ENCODE data around the gene CEP41.
"Not testable (repeated sequence)": the region's sequence is repeated elsewhere in the genome, so short reads cannot be mapped to it uniquely, and the experiment has no call there.

The CEP41 gene

GRCh38 chr7:130458257-130458656 lies 17.4 kb upstream of the CEP41 start:
- peak; percentile 14 for DNase-seq

DNA sequence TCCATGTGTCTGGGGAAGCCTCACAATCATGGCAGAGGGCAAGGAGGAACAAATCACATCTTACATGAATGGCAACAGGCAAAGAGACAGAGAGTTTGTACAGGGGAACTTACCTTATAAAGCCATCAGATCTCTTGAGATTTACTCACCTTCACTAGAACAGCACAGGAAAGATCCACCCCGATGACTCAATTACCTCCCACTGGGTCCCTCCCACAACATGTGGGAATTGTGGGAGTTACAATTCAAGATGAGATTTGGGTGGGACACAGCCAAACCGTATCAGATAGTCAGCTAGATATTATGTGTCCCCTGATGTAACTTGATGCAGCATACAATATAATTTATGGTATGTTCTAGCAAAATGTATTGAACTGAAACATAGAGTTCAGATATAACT lies 14.1 kb upstream of the CEP41 start:
- no peak for DNase-seq

- no peak for DNase-seq
Measured at GRCh38 chr7:130452951-130453350, 12.1 kb upstream of the CEP41 start.

DNA sequence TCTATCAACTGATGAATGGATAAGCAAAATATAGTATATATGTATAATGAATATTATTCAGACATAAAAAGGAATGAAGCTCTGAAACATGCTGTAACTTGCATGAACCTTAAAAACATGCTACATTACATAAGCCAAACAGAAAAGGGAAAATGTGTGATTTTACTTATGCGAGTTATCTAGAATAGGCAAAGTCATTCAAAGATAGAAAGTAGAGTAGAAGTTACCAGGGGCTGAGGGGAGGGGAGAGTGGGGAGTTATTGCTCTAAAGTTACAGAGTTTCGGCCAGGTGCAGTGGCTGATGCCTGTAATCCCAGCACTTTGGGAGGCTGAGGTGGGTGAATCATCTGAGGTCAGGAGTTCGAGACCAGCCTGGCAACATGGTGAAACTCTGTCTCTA lies 10.5 kb upstream of the CEP41 start:
- DNase-seq = not testable (repeated sequence)

- DNase-seq = peak; percentile 54
Measured at GRCh38 chr7:130446259-130446658, 5.4 kb upstream of the CEP41 start.

DNA sequence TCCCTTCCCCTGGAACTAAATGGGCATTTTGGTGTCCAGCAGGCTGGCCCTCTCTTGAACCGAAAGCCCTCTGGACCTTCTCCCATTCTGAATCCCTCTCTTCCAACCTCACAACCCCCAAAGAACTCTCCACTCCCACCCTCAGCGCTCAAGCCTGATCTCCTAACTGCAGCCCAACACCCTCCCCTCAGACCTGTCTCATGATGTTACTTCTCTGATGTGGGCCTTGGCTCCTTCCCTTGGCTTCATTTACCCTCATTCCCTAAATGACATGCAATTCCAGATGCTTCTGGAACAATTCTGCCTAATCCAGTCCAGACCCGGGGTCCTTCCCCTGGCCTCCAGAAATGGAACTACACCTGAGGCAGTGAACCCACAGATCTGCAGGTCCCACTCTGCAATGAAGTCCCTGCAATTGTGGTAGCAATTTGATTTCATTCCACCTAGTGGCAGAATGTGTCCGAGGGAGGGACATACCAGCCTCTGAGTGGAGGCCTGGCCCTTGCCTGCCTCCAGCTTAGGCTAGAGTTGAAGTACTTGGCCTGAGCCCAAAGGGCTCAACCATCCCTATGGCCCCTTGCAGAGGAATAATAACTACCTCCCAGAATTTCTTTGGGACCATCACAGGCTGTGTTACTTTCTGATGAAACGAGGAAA lies 4.1 kb upstream of the CEP41 start:
- DNase-seq = no peak

DNA sequence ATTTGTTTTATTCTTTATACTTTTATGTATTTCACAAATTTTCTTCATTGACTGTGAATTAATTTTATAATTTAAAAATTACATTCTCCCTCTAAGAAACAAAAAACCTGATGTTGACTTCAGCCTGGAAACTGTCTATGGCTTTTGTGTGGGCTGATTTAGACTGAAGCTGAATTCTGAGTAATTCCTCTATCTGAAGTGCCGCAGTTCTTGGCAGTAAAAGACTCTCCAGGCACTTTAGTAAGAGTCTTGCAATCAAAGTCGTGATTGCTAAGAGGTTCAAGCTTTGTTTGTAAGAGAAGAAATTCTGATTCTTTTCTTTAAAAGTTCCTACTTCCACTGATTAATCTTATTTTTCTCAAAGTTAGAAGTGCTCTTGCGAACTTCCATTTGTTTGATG lies 3.4 kb upstream of the CEP41 start:
- no peak for DNase-seq

DNA sequence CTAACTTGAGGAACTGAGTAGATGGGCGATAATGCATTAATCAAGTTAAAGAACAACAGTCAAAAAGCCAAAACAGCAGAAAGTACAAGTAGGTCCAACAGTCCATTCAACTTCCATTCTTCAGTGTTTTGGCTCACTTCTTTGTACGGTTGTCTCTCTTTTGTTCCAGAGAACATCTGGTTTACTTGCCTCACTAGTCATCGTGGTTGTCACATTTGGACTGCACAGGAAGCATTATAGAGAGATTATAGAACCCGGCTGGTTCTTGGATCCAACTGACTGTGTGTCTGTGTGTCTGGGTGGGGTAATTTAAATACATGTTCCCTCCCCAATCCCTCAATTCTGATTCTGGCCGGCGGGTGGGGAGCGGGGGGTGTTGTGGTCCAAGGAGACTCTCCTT lies 1.8 kb upstream of the CEP41 start:
- DNase-seq = no peak

DNA sequence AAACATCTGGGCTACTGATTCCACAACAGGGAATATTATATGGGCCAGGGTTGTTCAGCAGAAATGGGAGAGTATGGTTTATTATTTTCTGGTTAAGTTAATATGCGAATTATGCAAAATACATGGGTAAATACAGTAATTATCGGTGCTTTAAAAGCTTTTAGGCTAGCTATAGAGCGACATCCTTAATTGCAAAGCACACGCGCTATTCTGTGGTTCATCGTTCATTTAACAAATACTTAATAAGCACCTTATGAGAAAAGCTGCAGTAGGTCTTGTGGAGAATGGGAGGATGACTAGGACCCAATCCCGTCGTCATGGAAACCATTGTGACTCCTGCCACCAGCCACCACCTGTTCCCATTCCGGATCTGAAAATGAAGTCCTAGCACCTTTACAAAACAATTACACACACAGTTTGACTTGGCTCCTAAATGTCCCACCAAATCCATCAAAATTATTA lies 623 bp upstream of the CEP41 start:
- DNase-seq = no peak

DNA sequence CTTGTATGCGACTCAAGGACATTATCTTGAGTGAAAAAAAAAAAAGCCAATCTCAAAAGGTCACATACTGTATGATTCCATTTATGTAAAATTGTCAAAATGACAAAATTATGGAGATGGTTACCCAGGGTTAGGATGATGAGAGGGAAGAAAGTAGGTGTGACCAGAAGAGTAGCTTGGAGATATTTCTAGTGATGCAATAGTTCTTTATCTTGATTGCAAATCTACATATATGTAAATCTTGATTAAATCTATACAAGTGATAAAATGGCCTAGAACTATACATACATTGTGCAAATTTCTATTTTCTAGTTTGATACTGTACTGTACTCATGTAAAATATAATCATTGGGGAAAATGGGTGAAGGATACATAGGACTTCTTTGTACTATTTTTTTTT lies 4.6 kb downstream of the CEP41 start:
- DNase-seq = no peak

DNA sequence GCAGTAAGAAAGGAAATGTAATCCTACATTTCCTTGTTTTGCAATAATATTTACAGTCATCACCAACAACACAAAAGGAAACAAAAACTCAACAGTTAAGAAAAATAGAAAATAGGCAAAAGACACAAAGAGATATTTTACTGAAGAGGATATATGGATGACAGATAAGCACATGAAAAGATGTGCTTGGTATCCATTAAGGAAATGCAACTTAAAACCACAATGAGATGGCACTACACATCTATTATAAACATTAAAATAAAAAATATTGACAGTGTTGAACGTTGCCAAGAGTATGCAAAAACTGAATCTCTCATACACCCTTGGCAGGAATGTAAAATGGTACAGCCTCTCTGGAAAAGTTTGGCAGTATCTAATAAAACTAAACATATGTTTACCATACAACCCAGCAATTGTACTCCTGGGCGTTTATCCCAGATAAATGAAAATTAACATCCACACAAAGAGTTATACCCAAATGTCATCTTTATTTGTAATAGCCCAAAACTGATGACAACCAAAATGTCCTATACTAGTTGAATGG lies 5.4 kb downstream of the CEP41 start:
- no peak for DNase-seq

- DNase-seq = no peak
Measured at GRCh38 chr7:130433301-130433700, 7.5 kb downstream of the CEP41 start.

GRCh38 chr7:130432886-130433285 lies 7.9 kb downstream of the CEP41 start:
- no peak for DNase-seq

DNA sequence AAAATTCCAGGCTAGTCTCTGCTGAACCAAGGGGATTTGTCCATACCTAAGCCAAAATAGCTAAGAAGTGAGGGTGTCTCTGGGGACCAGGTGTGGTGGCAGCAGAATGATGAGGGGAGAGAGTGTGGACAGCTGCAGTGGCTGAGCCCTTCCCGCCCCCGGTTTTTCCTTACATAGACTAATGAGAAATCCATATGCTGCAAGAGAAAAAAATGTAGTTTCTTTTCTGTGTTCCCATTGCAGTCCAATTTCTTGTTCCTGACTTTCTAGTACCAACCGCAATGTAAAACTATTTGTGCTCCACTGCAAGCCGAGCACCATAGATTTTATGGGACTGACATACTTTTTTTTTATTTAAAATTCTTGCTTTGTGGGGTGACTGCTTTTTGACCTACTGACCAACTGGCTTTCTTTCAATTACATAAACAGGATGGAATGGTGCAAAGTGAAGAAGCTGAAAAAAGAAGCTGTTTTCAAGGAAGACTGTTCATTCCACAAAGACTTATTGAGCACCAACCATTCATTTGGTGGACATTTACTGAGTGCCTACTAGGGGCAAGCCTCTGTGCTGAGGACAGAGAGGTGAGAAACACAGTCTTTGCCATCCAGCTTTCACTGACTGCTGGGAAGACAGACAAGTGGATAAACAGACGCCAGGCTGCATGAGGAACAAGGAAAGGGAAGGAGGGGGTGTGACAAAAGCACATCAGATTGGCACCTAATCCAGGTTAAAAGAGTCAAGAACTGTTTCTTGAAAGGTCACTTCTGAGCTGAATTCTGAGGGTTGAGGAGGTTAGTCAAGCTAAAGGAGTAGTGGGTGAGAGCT lies 9.8 kb downstream of the CEP41 start:
- no peak for DNase-seq

DNA sequence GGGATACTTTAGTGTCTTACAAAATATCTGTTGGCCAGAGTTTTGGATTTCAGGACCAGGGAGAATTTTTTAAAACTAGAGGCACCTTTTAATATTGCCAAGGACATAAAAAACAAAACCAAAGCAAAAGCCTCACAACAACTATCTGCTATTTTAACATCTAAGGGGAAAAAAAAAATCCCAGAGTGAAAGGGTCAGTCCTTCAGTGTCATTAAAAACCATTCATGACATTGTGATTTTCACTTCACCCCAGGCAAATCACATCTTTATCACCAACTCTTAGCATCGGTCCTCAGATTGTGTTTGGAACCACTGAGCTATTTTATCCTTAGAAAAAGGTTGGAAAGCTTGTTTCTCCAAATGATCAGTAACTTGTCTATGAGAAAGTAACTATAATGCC lies 10.7 kb downstream of the CEP41 start:
- no peak for DNase-seq

GRCh38 chr7:130429019-130429418 lies 11.8 kb downstream of the CEP41 start:
- DNase-seq = no peak

DNA sequence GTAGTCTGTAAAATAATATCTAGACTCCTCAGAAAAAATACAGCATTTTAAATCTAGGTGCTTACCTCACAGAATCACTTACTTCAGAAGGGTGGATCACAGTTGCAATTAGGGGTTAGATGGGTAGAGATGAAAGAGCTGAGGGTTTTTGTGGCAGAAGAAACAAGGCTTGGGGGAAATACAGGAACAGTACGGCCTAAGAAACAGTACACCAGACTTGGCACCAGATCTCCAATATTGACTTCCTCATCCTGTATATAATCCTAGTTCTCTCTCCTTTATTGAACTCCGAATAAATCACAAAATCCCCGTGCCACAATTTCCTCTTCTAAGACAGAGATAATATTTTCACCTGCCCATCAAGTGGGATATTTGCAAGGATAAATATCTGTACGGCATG lies 14.3 kb downstream of the CEP41 start:
- DNase-seq = no peak

DNA sequence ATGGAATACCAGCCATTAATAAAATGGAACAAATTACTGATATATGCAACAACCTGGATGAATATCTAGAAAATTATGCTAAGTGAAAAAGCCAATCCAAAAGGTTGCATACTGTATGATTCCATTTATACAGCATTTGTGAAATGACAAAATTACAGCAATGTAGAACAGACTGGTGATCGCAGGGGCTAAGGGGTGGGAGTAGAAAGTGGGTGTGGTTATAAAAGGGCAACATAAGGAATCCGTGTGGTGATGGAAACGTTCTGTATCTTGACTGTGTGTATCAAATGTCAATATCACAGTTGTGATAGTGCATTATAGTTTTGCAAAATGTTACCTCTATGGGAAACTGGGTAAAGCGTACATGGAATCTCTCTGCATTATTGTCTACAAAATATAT lies 15.0 kb downstream of the CEP41 start:
- DNase-seq = no peak

DNA sequence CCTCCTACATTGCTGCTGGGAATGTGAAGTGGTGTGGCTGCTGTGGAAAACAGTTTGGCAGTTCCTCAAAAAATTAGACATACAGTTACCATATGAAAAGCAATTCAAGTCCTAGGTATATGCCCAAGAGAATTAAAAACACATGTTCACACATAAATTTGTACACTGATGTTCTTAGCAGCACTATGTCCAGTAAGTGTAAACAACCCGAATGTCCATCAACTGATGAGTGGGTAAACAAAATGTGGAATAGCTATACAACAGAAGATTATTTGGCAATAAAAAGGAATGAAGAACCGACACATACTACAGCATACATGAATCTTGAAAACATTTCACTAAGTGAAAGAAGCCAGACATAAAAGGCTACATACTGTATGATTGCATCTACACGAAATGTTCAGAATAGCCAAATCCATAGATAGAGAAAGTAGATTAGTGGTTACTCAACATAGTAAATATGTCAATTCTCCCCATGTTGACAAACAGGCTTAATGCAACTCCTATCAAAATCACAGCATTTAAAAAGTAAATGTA lies 17.2 kb downstream of the CEP41 start:
- no peak for DNase-seq

DNA sequence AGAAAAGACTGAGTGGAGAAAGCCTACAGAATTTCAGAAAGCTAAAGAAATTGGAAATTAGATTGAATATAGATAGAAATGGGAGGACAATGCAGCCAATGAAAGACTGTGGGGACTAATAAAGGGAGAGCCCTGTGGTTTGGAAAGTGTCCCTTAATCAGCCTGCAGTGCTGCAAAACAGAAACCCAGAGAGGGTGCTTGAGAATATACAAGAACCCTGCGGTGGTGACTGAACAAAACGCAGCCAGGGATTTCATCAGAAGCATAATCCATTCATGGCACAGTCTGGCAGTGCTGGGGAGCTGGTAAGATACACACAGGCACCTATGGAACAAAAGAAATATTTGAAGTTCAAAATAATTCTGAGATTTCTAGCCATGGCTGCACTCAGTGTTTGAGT lies 19.1 kb downstream of the CEP41 start:
- DNase-seq = peak; percentile 51

- no peak for DNase-seq
Measured at GRCh38 chr7:130420943-130421578, 19.8 kb downstream of the CEP41 start.

DNA sequence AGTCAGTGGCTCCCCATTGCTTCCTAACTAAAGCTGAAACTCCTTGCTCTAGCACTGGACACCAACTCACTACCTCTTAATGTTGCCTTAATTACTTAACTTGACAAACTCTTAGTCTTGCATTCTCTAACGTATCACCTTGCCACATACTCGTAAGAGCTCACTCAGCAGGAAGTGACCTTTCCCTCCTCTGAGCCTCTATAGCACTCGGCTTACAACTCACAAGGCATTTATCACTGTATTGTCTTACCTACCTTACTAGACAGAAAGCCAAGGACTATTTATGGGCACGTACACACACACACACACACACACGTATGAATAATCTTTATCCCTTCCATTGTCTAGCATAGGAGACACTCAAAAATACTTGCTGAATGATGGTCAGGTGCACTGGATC lies 21.2 kb downstream of the CEP41 start:
- no peak for DNase-seq

- DNase-seq = no peak
Measured at GRCh38 chr7:130418306-130418705, 22.5 kb downstream of the CEP41 start.

DNA sequence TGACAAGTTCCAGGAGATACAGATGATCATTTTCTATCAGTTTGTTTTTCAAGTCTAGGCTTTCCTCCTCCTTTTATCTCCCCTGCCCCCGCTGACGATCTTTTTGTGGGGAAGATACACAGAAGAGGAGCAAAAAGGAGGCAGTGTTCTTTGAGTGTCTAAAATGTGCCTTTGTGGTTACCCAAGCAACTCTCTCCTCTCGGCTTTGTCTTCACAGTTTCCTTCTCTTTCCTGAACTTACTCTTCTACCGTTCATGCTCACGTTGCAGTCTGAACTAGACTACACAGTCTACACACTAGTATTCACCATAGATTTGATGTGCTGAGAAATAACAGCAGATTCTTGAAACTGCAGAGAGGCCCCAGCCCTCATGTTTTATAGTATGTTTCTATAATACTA lies 23.6 kb downstream of the CEP41 start:
- peak; percentile 45 for DNase-seq

Measured in activated CD4-positive, alpha-beta T cell treated with anti-CD3 and anti-CD28 coated beads, Interleukin-2, Interleukin-6, amounts not matched to agents 100 ng/mL and 50 ng/mL, durations not matched to agents 16 hours and 8 hours (primary cell).